ENCODE results near the gene TPSG1.

- no peak for TF ChIP-seq CTCF (IDR thresholded peaks at IDR 0.05; ENCODE audit: low read length)
- no peak for TF ChIP-seq EZH2 (IDR thresholded peaks at IDR 0.05; ENCODE audit: borderline replicate concordance, low read length)
Measured at GRCh38 chr16:1176280-1176897, 48.7 kb downstream of the TPSG1 start.
